HG03565 (cell line): ENCODE results near the gene GDF11.

Source experiments
- ATAC-seq: cut with Tn5 transposase; IDR thresholded peaks from one replicate; pipeline ENCODE4 v1.9.1; 2021; ENCODE audit warnings: mild to moderate bottlenecking, moderate library complexity; ENCODE audit not compliant: unreplicated experiment

The GDF11 gene

DNA sequence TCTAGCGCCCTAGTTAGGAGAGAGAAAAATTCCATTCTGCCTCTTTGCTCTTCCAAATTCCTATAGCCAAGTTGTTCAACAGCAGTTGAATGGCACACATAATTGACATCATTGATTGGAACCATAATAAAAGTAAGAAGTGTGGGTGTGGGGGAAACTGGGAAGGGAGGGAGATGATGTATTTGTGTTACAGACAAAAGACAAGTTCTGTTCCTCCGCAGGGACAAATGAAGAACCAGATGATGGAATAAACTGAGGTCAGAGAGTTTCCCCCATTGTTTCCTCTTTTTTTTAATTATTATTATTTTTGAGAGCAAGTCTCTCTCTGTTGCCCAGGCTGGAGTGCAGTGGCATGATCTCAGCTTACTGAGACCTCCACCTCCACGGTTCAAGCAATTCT, 34.9 kb downstream of the GDF11 start:
- ATAC-seq, result no peak

- ATAC-seq, result no peak
Measured at GRCh38 chr12:55780685-55781084, 37.8 kb downstream of the GDF11 start.

- ATAC-seq, result no peak
Measured at GRCh38 chr12:55788546-55788945, 45.6 kb downstream of the GDF11 start.

GRCh38 chr12:55789171-55789570, 46.2 kb downstream of the GDF11 start:
- ATAC-seq, result no peak

DNA sequence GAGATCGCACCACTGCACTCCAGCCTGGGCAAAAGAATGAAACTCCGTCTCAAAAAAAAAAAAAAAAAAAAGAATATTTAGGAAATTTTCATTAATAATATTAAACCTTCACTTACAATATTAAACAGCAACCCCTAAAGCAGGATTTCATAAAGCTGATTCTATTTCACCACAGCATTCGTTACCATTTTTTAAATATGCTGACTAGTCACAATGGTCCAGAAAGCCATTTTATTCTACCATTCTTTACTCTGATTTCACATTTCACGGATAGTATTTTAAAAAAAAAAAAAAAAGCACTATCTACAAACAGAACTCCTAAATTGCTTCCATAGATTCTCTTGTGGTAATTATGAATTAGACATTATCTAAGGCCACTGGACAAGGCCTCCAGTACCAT, 47.0 kb downstream of the GDF11 start:
- no peak for ATAC-seq

DNA sequence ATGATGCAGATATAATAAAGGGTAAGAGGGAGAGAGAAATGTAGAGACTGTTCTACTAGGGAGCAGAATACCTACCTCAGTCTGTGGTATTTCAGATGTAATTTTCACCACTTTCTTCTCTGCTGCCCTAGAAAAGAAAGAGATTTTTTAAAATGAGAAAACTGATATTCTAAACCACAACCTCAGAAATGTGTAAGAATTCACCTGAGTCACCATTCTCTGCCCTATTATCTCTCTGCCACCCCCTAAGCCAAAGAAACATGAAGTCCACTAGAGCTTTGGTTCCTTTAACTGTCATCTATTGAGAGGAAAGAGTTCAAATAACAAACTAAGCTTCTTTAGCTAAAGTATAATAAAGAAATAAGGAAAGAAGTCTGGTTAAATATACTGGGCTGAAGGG, 53.0 kb downstream of the GDF11 start:
- no peak for ATAC-seq

- no peak for ATAC-seq
Measured at GRCh38 chr12:55797068-55797467, 54.1 kb downstream of the GDF11 start.

- no peak for ATAC-seq
Measured at GRCh38 chr12:55797550-55797949, 54.6 kb downstream of the GDF11 start.
